ENCODE results near the gene SPOCD1.

SPOCD1 gene

DNA sequence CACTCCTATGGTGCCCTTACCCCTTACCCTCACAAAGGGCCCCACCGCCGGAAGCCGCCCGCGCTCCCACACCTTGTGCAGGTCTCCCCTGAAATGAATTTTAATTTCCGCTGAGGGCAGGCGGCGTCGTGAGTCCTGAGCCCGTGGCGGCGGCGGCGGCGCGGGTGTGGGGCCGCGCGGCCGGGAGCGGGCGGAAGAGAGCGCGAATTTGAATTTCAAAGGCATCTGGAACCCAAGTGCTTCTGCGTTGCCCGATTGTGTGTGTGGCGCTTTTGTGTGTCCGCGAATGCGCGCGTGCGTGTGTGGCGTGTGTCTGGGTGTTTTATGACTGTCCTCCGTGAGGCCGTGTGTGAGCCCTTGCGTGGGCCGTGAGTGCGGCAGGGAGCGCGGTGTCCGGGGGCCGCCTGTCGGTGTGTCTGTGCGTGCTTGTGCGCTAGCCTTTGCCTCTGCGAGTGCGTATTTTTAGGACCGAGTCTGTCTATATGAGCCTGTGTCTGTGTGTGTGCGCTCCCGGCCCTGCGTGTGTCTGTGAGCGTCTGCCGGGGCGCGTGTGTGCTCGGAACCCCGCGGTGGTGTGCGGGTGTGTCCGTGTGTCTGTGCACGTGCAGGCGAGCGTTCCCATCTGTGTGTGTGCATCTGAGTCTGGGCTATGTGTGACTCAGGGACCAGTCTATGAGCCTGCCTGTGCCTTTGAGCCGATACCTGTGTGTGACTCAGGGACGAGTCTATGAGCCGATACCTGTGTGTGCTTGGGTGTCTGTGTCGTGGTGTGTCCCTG lies 43.7 kb downstream of the SPOCD1 start:
- peak; percentile 39 to 53 for DNase-seq (ENCODE audit: low read depth in 2 of 2)

DNA sequence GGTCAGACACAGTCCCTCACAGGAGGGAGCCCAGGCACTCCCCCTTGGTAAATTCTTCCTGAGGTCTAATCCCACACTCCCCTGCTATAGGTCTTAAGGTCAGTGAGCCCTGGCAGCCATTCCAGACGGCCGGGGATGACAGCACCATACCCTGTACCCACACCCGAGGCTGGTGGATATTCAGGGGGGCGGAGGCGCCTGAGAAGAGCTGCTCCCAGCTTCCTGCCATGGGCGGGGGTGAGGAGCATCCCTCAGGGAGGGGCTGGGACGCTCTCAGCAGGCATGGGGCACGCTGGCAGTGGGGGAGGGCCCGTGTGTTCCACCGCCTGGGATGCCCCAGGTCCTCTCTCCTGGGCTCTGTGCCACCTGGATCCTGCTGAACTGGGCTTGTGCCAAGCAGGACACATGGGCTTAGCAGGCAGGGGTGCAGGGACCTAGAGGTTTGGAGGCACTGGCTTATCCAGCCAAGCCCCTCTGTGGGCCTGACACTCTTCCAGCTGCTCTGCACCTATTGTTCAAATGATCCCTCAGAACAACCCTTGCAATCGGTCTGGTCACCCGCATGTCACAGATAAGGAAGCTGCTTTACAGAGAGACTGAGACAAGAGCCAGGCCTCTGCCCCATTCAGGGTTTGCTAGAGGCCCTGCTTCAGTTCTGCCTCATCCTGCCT lies 46.0 kb downstream of the SPOCD1 start:
- DNase-seq (ENCODE audit: low read depth in 2 of 2): no peak

DNA sequence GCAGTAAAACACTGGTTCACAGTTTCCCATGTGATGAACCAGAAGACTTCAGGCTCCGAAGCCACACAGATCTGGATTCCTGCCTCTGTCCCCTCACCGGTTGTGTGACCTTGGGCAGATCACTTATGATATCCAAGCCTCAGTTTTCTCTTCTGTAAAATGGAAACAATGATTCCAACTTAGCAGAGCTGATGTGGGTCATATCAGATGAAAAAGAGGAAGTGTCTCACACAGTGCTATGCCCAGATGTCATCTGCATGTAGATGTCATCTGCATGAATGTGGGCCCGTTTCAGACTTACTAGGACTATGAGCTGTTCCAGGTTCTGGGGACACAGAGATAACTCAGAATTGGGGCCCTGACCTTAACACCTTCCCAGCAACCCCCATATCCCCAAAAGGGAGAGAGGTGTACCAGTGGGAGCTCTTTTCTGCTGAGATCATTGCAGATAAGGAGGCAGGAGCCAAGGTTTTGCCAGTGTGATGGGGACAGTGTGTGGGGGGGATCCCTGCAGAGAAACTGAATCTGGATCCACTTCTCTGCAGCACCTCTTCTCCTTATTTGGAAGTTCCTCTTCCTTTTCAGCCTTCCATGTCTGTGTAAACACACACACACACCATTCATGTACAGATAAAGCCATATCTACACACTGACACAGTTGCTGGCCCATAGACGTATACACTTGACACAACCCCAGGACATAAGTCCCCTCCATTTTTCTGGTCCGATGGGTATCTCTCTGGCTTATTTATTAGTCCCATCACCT lies 46.7 kb downstream of the SPOCD1 start:
- no peak for DNase-seq (ENCODE audit: low read depth in 2 of 2)

DNA sequence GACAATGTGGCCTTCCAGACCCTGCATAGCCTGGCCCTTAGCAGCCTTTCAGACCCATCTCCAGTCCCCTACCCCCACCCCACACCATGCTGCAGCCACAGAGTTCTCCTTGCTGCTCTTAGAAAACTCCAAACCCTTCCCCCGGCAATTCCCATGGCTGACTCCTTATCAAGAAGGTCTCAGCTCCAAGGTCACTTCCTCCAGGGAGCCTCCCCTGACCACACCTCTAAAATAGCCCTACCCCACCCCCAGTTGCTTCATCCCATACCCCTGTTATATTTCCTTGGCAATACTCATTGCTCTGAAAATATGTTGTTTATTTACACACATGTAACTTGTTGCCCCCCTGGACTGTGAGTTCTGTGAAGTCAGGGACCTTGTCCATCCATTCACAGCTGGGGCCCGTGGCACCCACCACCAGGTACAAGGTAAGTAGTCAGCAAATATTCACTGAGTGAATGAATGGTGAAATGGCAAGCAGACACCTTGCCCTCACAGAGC lies 47.4 kb downstream of the SPOCD1 start:
- DNase-seq (ENCODE audit: low read depth in 2 of 2): no peak

DNA sequence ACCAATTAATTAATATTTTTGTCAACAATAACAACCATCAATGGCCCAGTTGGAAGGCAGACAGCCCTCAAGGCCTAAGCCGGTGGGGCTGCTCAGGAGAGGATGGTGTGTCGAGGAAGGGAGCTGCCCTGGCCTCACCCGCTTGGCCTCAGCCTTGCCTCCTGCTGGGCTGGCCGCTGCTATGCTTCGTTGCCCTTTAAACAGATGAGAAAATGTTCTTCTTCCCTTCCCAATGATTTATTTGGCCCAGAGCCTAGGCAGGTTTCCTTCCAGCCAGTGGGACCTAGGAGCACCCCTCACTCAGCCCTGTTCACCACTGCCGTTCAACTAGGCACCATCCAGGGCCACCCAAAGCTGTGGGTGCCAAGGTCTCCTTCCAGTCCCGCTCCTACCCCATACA lies 48.6 kb downstream of the SPOCD1 start:
- DNase-seq (ENCODE audit: low read depth in 2 of 2): no peak

DNA sequence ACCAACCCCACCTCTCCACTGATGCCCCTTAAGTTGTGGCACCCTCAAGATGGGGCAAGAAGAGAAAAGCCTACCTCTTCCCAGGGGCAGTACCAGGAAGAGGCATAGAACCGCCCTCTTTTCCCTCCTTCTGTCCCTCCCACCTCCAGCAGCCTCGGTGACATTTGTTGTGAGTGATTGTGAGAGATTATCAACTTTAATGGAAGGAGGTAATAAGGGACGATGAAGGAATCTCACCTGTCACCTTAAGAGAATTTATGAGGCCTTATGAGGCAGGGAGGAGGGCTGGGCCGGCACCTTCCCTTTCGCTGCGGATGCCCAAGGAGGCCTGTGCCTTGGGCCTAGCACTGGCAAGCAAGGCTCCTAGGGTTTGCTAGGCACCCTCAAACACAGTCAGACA lies 50.3 kb downstream of the SPOCD1 start:
- DNase-seq (ENCODE audit: low read depth in 2 of 2): no peak

DNA sequence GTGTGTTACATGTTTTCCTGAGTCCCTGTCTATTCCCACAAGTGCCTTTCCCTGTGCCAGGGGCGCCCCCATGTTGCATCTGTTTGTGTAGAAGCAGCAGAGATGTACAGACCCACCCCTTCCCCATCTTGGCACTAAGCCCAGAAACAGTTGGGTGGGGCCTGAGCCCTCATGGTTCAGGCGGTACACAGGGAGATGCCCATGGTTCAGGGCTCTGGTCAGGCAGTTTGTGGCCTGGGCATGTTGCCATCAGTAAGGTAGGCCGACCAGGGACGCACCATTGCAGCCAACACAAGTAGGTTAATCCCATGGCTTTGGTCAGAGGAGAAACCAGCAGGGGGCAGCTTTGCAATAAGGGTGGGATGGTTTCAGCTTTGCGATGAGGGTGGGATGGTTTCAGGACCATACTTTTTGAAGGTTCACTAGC lies 50.8 kb downstream of the SPOCD1 start:
- no peak for DNase-seq (ENCODE audit: low read depth in 2 of 2)

DNA sequence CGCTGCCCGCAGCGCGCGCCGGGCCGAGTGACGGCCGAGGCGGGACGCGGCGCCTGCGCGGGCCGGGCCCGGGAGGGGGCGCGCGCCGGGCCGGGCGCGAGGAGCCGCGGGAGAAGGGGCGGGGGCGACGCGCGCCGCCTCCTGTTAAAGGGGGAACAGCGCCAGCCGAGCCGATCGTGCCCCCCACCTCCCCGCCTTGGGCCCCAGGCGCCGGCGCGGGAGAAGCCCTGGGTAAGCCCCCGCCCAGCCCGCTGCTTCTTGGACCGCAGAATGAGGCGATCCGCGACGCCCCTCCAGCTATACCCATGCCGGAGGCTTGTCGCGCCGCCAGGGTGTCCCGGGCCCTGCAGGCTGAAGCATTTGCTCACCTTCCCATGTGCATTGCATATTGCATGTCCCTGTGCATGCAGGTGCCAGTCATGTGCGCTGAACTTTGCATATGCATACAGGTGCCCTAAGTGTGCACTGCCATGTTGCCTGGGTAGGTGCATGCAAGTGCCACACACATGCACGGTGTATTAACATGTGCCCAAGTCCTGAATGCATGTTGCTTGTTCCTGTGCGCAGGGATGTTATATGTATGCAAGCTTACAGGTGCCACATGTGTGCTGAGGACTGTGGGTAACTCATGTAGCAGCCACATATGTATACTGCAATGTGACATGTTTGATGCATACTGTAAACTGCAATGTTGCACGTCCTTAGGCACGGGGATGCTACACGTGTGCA lies 51.3 kb downstream of the SPOCD1 start, which contains the start of gene ADGRB2:
Gene ADGRB2 (minus strand): TSS at position 29 of the 729 bp plus-strand sequence. CDS start 7,119 bp downstream, outside the sequence.
- DNase-seq (ENCODE audit: low read depth in 2 of 2): no peak

DNA sequence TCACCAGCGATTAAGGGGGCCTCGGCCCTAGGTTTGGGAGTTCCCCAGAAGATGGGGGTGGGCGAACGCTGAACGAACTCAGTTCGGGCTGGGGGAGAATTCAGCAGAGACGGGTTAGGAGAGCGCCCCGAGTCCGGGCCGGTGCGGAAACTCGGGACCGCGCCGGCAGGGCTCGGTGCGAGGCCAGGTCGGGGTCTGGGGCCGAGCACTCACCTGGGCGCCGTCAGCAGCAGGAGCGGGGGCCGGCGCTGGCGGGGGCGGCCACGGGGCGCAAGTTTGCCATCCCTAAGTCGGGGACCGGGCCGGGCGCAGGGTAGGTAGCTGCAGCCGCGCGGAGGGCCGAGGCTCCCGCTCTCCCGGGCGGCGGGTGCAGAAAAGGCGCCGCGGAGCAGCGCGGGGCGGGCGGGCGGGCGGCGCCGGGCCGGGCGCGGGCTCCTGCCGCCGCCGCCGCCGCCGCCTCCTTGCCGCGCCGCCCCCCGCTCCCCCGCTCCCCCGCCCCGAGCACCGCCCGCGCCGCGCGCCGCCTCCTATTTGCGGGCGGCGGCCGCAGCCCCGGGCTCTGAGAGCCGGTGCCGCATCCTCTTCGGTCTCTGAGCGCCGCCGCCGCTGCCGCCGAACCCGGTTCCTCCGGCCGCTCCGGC lies 52.0 kb downstream of the SPOCD1 start:
- DNase-seq (ENCODE audit: low read depth in 2 of 2): no peak

DNA sequence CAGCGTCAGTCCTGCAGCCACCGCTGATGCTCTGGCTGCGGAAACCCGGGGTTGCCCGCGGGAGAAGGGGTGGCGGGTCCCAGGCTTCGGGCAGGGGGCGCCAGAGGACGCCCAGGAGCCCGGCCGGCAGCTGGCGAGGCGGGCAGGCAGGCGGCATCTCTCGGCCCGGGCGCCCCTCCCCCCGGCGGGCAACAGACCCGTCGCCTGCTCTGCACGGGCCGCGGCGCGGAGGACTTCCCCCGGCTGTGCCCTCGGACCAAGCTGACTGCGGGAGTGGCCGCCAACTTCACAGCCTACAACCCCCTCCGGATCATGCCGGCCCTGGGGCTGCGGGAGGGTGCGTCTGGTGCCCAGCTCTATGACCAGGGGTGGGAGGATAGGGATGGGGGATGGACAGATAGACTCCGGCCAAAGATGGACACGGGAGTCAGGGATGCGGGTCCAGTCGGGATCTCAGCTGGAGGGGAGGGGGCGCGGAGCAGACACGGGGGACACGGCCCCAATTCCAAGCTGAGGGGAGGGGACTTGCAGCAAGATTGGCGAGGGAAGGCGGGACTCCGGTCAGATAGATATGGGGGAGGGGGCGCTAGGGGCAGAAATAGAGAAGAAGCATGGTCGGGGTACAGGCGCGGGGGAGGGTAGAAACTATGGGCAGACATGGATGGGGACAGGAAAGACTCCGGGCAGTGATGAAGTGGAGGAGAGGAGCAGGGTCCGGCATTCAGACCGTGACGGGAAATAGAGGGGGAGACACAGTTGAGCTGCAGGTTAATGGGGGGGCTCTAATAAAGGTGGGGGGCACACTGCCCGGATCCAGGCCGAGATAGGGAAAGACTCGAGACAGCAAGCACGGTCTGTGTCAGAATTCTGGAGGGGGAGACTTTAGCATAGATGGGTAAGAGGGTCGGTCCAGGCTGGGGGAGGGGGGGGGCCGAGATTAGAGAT lies 52.8 kb downstream of the SPOCD1 start:
- DNase-seq (ENCODE audit: low read depth in 2 of 2): peak; percentile 53 to 66

DNA sequence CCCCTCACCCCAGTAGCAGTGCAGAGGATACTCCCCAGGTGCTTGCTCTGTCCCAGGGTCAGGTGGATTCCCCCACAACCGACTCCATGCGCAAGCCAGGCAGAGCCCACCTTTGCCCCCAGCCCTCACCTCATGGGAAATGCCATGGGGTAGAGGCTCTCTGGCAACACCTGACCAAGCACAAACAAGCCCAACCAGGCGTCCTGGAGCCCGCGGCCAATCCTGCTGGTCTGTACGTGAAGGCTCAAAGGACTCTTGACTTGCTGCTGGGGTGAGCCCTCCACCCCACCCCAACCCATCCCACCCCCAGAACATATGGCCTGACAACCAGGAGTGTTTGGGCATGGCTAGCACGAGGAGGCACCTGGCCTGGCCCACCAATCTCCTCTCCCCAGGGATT lies 53.5 kb downstream of the SPOCD1 start:
- no peak for DNase-seq (ENCODE audit: low read depth in 2 of 2)

DNA sequence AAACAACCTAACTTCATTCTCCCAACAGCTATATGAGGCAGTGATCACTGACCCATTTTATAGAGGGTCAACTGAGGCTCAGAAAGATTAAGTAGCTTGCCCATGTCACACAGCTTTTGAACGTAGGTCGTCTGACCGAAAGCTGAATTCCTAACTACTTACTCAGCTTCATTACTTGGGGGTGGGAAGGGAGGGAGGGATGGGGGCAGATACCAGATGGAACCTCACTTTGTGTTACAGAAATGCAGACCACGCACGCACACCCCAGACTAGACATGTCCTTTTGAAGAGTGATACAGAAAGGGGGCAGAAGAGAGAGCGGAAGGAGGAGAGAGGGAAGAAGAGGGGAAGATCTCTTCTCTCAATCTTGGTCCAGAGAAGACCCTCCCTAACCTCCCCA lies 53.9 kb downstream of the SPOCD1 start:
- no peak for DNase-seq (ENCODE audit: low read depth in 2 of 2)

DNA sequence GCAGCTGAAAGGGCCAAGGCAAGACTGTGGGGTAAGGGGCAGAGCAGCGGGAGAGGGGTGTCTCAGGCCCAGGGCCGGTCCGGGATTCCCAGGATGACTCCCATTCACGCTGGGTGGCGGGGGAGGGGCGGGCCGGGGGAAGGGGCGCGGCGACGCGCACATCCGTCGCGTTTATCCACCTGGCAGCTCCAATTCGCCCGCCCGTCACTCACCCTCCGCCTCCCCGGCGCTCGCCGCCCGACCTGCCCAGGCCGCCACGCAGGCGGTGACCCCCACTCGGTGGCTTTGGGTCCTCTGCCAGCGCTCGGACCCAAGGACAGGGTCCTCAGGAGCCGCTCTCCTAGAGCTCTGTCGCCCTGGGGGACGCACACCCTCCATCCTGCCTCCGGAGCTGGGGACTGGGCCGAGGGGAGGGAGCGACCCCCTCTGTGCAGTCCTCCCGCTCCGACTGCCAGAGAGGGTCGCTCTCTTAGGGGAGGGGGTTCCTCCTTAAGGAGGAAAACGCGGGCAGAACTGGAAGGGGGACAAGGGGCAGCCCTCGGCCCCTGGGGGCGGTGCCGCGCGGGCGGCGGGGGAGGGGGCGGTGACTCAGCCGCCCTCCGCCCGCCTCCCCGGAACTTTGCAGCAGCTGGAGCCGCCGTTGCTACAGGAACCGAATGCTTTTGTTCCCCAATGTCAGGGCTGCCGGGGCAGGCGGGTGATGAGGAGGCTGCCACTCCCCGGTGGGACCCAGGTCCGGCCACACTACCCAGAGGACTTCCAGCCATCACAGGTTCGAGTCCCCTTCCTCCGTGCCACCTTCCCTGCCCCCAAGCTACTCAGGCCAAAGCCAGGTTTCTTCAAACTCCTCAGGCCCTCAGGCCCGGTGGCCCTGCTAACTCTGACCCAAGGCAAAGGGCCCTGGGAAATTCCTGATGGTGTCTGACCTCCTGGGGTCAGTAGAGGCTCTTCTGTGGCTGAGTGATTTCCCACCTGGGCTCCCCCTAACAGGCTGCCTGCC lies 55.1 kb downstream of the SPOCD1 start:
- DNase-seq (ENCODE audit: low read depth in 2 of 2): peak; percentile 53 to 58

DNA sequence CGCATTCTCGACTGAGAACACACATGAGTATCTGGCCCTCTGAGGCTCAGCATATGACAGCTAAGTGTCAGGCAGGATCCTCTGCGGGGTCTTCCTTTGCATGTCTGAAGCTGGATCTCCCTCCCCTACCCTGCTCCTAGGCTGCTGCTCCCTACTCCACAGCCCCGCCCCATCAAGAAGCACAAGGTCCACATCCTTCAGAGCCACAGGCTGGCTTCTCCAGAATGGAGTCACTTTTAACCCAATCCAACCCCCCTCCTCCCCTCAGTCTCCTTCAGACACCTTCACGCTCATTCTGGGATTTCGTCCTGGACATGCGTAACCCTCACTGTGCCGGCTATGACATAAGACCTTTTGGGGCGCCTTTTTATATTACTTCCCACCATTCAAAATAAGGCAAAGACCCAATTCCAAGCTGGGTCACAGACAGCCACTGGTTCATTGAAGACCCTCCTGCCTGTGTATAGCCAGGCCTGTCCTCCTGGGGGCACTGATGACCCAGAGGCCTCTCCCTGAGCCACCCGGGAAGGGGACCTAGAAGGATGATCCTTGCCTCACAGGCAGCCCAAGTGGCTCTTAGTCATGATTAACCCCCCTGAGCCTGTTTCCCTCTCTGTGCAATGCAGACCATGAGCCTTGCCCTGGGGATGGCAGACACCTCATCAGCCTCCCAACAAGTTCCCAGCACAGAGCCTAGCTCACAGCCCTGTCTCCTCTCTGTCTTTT lies 56.4 kb downstream of the SPOCD1 start:
- no peak for DNase-seq (ENCODE audit: low read depth in 2 of 2)

DNA sequence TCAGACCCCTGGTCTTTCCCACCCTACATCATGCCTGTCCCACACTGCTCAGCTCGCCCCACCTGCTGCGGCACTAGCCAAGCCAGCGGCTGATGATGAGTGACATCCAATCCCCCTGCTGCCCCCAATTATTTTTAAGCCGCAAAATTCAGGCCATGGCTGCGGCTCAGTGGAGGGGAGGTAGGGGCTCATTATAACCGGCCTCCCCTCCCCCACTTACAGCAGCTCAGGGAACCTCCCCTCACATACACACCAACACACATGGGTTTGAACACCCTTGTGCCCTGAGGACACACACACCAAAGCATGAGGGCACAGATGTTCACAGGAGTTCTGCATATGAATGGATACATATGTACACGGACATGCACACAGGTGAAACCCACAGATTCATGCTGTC lies 57.0 kb downstream of the SPOCD1 start:
- DNase-seq (ENCODE audit: low read depth in 2 of 2): no peak

DNA sequence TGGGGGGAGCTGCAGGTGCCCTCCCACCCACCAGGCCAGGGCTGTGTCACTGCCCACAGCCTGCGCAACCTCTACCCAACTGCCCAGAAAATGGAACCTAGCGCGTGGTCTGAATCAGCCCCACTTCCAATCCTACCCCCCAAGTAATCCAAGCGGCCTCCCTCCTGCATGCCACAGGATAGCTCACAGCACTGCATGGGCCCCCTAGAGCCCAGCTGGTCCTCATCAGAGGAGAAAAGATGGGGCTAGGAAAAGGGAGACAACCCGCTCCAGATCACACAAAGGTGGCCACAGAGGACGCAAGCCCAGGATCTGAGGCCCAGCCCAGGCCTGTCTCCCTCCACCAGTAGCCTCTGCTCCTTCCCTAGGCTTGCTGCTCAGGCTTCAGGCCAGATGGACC lies 57.8 kb downstream of the SPOCD1 start:
- no peak for DNase-seq (ENCODE audit: low read depth in 2 of 2)

DNA sequence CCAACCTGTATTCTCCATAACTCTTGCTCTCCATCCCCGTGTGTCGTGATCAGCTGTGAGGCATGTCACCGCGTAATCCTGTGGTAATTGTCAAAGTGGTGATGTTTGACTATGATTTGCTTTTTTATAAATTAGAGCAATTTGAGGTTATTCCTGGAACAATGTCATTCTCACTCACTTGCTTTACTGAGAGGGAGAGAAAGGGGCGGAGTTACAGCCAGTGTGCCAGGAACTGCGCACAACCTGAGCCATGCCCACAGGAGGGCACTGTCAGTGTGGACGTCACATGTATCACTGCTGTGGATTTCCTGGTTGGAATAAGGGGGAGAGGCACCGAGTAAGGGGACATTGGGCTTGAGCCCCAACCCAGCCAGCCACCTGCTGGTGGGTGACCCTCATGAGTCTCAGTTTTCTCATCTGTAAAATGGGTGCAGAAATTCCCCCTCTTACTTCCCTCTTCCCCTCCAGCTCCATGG lies 58.6 kb downstream of the SPOCD1 start:
- no peak for DNase-seq (ENCODE audit: low read depth in 2 of 2)

DNA sequence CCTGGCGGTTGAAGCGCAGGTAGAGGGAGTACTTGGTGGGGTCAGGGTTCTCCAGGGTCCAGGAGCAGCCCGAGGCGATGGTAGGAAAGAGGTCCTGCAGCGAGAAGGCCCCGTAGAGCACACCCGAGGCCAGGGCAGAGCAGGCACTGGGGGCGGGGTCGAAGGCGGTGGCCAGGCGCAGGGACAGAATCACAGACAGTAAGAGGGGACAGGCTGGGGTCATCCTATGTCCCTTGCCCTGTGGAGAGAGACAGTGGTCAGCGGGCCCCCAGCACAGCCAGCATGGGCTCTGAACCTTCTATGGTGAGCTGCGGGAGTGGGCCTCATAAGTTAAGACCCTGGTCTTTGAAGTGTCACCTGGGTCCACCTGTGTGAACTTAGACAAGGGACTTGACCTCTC lies 59.2 kb downstream of the SPOCD1 start:
- no peak for DNase-seq (ENCODE audit: low read depth in 2 of 2)

All from stimulated activated CD4-positive, alpha-beta T cell treated with anti-CD3 and anti-CD28 coated beads, Interleukin-1b, Interleukin-23, amount 100 ng/mL, for 4 hours (primary cell).